Measurements from ENCODE around the gene POLR3C. TPM values are rescaled to one million over a fixed set of nuclear protein-coding genes. Genes with fewer than 3 reads are reported as not detected.

POLR3C gene
- total and polyA plus RNA-seq, 10 of the 15 experiments (the other 5 are each of a cell fraction or from before 2014, with no cell fraction given) = 13.0 to 44.8 (median 34.8) TPM

- ChIA-PET CTCF (interaction anchor here (0.8 to 5.9 kb wide), 24 partner anchors 8 to 141 kb away, joined by 3 to 66 read pairs (median 6); partner anchors contain the start of genes ANKRD34A, ITGA10, LIX1L and NUDT17), RAD21 (ENCODE audit: unreplicated experiment) (interaction anchor here (0.8 to 2.8 kb wide), 8 partner anchors 17 to 121 kb away, joined by 3 to 10 read pairs (median 6); partner anchors contain the start of genes LIX1L, NUDT17 and PIAS3), POLR2A (interaction anchor here (1.0 kb wide), 1 partner anchor 31 kb away, joined by 3 read pairs; no protein-coding TSS in a partner anchor), SMC1A (ENCODE audit: uncharacterized antibody, unreplicated experiment) (interaction anchor here (0.6 to 2.7 kb wide), 18 partner anchors 8 to 130 kb away, joined by 3 to 12 read pairs (median 4); partner anchors contain the start of genes HJV and PIAS3)
- H4K20me1 ChIP-seq (ENCODE audit: control insufficient read depth, insufficient read depth) = no peaks in the 10 kb centered on the region
- H3K9me3 ChIP-seq (replicated peaks; ENCODE audit: control insufficient read depth, insufficient read depth, low read length) = no peaks in the 10 kb centered on the region
- no peak overlapping the region for H3K27ac ChIP-seq (ENCODE audit: control insufficient read depth, insufficient read depth)
- intact Hi-C loops (cut with micrococcal nuclease; ENCODE audit: unreplicated experiment) (loop anchor here (1.0 kb wide), 1 partner anchor 122 kb away; no protein-coding TSS in a partner anchor), in situ Hi-C loops (cut with MboI) (no loop called here)
- no peaks in the 10 kb centered on the region for H3K27me3 ChIP-seq (replicated peaks in 1 of 2; ENCODE audit: control insufficient read depth in 2 of 2, insufficient read depth in 2 of 2, low read length in 1 of 2)
- no peaks in the 10 kb centered on the region for H3K79me2 ChIP-seq (ENCODE audit: control insufficient read depth, insufficient read depth, low read length)
- DNase-seq (ENCODE audit: low read depth, low spot score) = no peak
- TF ChIP-seq SREBF2 (IDR thresholded peaks at IDR 0.05; ENCODE audit: low read length) (no peak), PAX8 (IDR thresholded peaks at IDR 0.05) (no peak)
- no peak overlapping the region for H2AFZ ChIP-seq (ENCODE audit: control insufficient read depth, low read depth, low read length)
- no peak overlapping the region for H3K9ac ChIP-seq (ENCODE audit: control insufficient read depth, insufficient read depth, low read length)
- FAIRE-seq = no peak
- H3K4me2 ChIP-seq (ENCODE audit: control insufficient read depth, insufficient read depth) = no peak overlapping the region
- no peaks in the 10 kb centered on the region for H3K4me1 ChIP-seq (ENCODE audit: control insufficient read depth, insufficient read depth, low read length)
- BruUV-seq (replicated peaks) = no TSS peak
- 17% methylated on average over 1 of the region's 1 CpG for WGBS (ENCODE audit: insufficient coverage, insufficient replicate concordance, low lambda C conversion rate, missing lambda C conversion rate)
- H3K36me3 ChIP-seq (ENCODE audit: control insufficient read depth in 2 of 2, insufficient read depth in 2 of 2, low read length in 1 of 2) = no peaks in the 10 kb centered on the region
- no peak for ATAC-seq
- H3K4me3 ChIP-seq = no peak overlapping the region
Observed at GRCh38 chr1:145891143-145891542, 67.1 kb downstream of the POLR3C start.

- H3K4me1 ChIP-seq (ENCODE audit: control insufficient read depth, insufficient read depth, low read length) = no peaks in the 10 kb centered on the region
- H3K4me3 ChIP-seq = no peak overlapping the region
- SMC1A ChIA-PET (ENCODE audit: uncharacterized antibody, unreplicated experiment) = interaction anchor here (0.6 to 2.7 kb wide), 25 partner anchors 9 to 140 kb away, joined by 3 to 12 read pairs (median 4); partner anchors contain the start of genes HJV, LIX1L and PIAS3
- no peak overlapping the region for H3K4me2 ChIP-seq (ENCODE audit: control insufficient read depth, insufficient read depth)
- no peaks in the 10 kb centered on the region for H3K79me2 ChIP-seq (ENCODE audit: control insufficient read depth, insufficient read depth, low read length)
- RAD21 ChIA-PET (ENCODE audit: unreplicated experiment) = interaction anchor here (0.8 to 2.8 kb wide), 12 partner anchors 11 to 120 kb away, joined by 3 to 10 read pairs (median 4); partner anchors contain the start of genes LIX1L, NUDT17 and PIAS3
- H3K9ac ChIP-seq (ENCODE audit: control insufficient read depth, insufficient read depth, low read length) = no peak overlapping the region
- H4K20me1 ChIP-seq (ENCODE audit: control insufficient read depth, insufficient read depth) = no peaks in the 10 kb centered on the region
- WGBS (ENCODE audit: insufficient coverage, insufficient replicate concordance, low lambda C conversion rate, missing lambda C conversion rate) = 7% methylated on average over 6 of the region's 6 CpGs
- H3K36me3 ChIP-seq (ENCODE audit: control insufficient read depth in 2 of 2, insufficient read depth in 2 of 2, low read length in 1 of 2) = no peaks in the 10 kb centered on the region
- CTCF ChIA-PET = interaction anchor here (0.6 to 5.9 kb wide), 32 partner anchors 9 to 141 kb away, joined by 3 to 66 read pairs (median 5); partner anchors contain the start of genes ANKRD34A, HJV, ITGA10 and LIX1L
- H2AFZ ChIP-seq (ENCODE audit: control insufficient read depth, low read depth, low read length) = no peak overlapping the region; the same call in 1 of the 2 replicates
- ATAC-seq = peak; percentile 95
- DNase-seq (ENCODE audit: low read depth, low spot score) = no peak
- no peaks in the 10 kb centered on the region for H3K9me3 ChIP-seq (replicated peaks; ENCODE audit: control insufficient read depth, insufficient read depth, low read length)
- no TSS peak for BruUV-seq (replicated peaks)
- intact Hi-C loops (cut with micrococcal nuclease; ENCODE audit: unreplicated experiment) = loop anchor here (1.0 to 2.0 kb wide), 2 partner anchors 19 to 121 kb away; partner anchors contain the start of gene ITGA10
- POLR2A ChIA-PET = interaction anchor here (1.0 kb wide), 2 partner anchors 32 to 72 kb away, joined by 3 to 4 read pairs; partner anchors contain the start of genes ANKRD34A and POLR3GL
- in situ Hi-C loops (cut with MboI) = no loop called here
- H3K27ac ChIP-seq (ENCODE audit: control insufficient read depth, insufficient read depth) = no peak overlapping the region
- FAIRE-seq = peak; percentile 44
- no peaks in the 10 kb centered on the region for H3K27me3 ChIP-seq (replicated peaks in 1 of 2; ENCODE audit: control insufficient read depth in 2 of 2, insufficient read depth in 2 of 2, low read length in 1 of 2)
- TF ChIP-seq HDAC6 (IDR thresholded peaks at IDR 0.05; ENCODE audit: unreplicated experiment) = no peak
- no peak for TF ChIP-seq RFX5 (IDR thresholded peaks at IDR 0.05; ENCODE audit: low read depth, low read length)
- TF ChIP-seq ZNF384 (IDR thresholded peaks at IDR 0.05; ENCODE audit: borderline replicate concordance, low read depth, low read length) = no peak
- no peak for TF ChIP-seq JUNB (IDR thresholded peaks at IDR 0.05)
- no peak for TF ChIP-seq BCLAF1 (IDR thresholded peaks at IDR 0.05)
- no peak for TF ChIP-seq SMARCA5 (IDR thresholded peaks at IDR 0.05)
Observed at GRCh38 chr1:145891587-145892485, 67.8 kb downstream of the POLR3C start.

All from GM12878 (cell line).